ENCODE results near the gene IMMP1L.

DNA sequence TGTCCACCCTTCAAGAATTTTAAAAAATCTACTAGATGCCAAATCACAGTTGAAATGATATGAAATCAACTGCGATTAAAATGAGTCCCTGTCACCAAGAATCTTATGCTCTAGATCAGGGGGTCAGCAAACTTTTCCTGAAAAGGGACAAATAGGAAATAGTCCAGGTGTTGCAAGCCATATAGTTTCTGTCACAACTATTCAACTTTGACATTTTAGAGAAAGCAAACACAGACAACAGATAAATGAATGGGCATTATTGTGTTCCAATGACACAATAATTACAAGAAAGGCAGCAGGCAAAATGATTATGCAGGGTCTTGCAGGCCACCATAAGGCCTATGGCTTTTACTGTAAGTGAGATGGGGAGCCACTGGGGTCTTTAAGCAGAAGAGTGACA is 58.6 kb downstream of the IMMP1L start:
- TF ChIP-seq POLR2A (IDR thresholded peaks at IDR 0.05): no peak
- TF ChIP-seq, protein P1, sequence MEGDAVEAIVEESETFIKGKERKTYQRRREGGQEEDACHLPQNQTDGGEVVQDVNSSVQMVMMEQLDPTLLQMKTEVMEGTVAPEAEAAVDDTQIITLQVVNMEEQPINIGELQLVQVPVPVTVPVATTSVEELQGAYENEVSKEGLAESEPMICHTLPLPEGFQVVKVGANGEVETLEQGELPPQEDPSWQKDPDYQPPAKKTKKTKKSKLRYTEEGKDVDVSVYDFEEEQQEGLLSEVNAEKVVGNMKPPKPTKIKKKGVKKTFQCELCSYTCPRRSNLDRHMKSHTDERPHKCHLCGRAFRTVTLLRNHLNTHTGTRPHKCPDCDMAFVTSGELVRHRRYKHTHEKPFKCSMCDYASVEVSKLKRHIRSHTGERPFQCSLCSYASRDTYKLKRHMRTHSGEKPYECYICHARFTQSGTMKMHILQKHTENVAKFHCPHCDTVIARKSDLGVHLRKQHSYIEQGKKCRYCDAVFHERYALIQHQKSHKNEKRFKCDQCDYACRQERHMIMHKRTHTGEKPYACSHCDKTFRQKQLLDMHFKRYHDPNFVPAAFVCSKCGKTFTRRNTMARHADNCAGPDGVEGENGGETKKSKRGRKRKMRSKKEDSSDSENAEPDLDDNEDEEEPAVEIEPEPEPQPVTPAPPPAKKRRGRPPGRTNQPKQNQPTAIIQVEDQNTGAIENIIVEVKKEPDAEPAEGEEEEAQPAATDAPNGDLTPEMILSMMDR (IDR thresholded peaks at IDR 0.05): no peak
